Calu3 (cell line): ENCODE data around the gene IZUMO1. TPM values are rescaled to one million over a fixed set of nuclear protein-coding genes. Genes with fewer than 3 reads are reported as not detected.

Experiments used
- BruUV-seq: library from RNA; stranded (reverse); fragments of 400-500 nt; replicated peaks from 2 replicates; lab custom pipeline; 2021; lab: Mats Ljungman, UMichigan
- CTCF ChIA-PET: fragments of 300-600 bp; sonication (Branson Sonifier 250); formaldehyde crosslinking; loops from one replicate; lab custom pipeline; 2022; ENCODE audit warnings: antibody characterized with exemption; lab: Charles Lee
- DNase-seq: peaks from one replicate; pipeline ENCODE4 v3.0.0; 2022
- H3K27ac Mint-ChIP-seq: one replicate; pipeline ENCODE4 v1.8.0; 2022; ENCODE audit warnings: mixed read lengths; ENCODE audit not compliant: unreplicated experiment
- H3K27me3 Mint-ChIP-seq: one replicate; pipeline ENCODE4 v1.8.0; 2022; ENCODE audit warnings: mixed read lengths; ENCODE audit not compliant: unreplicated experiment
- H3K36me3 Mint-ChIP-seq: one replicate; pipeline ENCODE4 v1.8.0; 2022; ENCODE audit warnings: mild to moderate bottlenecking, moderate library complexity, mixed read lengths; ENCODE audit not compliant: insufficient read depth, unreplicated experiment
- H3K4me1 Mint-ChIP-seq: one replicate; pipeline ENCODE4 v1.8.0; 2022; ENCODE audit warnings: mild to moderate bottlenecking, low read depth, mixed read lengths; ENCODE audit not compliant: unreplicated experiment
- H3K4me3 Mint-ChIP-seq: one replicate; pipeline ENCODE4 v1.8.0; 2022; ENCODE audit warnings: mild to moderate bottlenecking, low read depth, moderate library complexity, mixed read lengths; ENCODE audit not compliant: unreplicated experiment
- H3K9me3 Mint-ChIP-seq: one replicate; pipeline ENCODE4 v1.8.0; 2022; ENCODE audit warnings: low read depth, mixed read lengths; ENCODE audit not compliant: unreplicated experiment
- intact Hi-C: fragments of 100-400 bp; cut with micrococcal nuclease; formaldehyde crosslinking; loops from one replicate; pipeline ENCODE4 v1.10.0; 2022; ENCODE audit not compliant: unreplicated experiment
- total RNA-seq: library from RNA; stranded (reverse); gene quantifications from 2 replicates; pipeline ENCODE4 v1.2.3, GENCODE V29; 2022
- TF ChIP-seq, protein P1 (sequence below): fragments of 200-600 bp; IDR thresholded peaks from one replicate; pipeline ENCODE4 v1.8.0; 2022; ENCODE audit warnings: antibody characterized with exemption; ENCODE audit not compliant: unreplicated experiment

IZUMO1 gene
- total RNA-seq, 1 experiment from 2014 or later: 0.31 TPM

DNA sequence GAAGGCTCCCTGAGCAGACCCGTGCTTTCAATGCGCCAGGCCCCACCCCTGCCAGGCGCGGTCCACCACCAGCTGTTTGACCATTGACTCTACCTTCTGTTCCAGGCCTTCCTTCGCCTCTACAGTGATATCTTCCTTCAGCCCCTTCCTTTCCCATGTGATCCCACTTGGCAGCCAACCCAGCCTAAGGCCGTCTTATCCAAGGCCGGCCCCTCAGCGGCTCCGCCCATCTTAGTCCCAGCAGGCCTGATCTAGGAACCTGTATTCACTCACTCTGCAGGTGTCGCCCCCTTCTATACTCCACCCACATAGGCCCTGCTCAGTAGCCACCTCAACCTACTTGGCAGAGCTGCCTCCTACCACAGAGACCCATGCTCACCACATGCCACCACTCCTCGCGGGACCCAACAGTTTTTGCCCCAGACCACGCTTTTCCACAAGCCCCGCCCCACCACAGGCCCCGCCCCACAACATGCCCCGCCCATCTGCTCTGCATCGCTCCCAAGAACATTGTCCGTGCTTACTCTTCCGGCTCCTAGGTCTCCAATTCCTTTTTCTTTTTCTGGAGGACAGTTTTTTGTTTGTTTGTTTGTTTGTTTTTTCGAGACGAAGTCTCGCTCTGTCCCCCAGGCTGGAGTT, 9.2 kb downstream of the IZUMO1 start:
- H3K4me1 Mint-ChIP-seq: peaks cover 8% of the 10 kb centered on the region
- peaks cover 22% of the 10 kb centered on the region for H3K27me3 Mint-ChIP-seq
- intact Hi-C loops: loop anchor here (5.0 kb wide), 1 partner anchor 60 kb away; no protein-coding TSS in a partner anchor
- DNase-seq: no peak
- H3K4me3 Mint-ChIP-seq: no peak overlapping the region
- TF ChIP-seq, protein P1, sequence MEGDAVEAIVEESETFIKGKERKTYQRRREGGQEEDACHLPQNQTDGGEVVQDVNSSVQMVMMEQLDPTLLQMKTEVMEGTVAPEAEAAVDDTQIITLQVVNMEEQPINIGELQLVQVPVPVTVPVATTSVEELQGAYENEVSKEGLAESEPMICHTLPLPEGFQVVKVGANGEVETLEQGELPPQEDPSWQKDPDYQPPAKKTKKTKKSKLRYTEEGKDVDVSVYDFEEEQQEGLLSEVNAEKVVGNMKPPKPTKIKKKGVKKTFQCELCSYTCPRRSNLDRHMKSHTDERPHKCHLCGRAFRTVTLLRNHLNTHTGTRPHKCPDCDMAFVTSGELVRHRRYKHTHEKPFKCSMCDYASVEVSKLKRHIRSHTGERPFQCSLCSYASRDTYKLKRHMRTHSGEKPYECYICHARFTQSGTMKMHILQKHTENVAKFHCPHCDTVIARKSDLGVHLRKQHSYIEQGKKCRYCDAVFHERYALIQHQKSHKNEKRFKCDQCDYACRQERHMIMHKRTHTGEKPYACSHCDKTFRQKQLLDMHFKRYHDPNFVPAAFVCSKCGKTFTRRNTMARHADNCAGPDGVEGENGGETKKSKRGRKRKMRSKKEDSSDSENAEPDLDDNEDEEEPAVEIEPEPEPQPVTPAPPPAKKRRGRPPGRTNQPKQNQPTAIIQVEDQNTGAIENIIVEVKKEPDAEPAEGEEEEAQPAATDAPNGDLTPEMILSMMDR: no peak
- CTCF ChIA-PET: interaction anchor here (0.6 kb wide), 1 partner anchor 102 kb away, joined by 3 read pairs; no protein-coding TSS in a partner anchor
- no peaks in the 10 kb centered on the region for H3K9me3 Mint-ChIP-seq
- H3K36me3 Mint-ChIP-seq: peaks cover 17% of the 10 kb centered on the region
- BruUV-seq: no TSS peak
- H3K27ac Mint-ChIP-seq: peak overlapping the region; percentile 52

DNA sequence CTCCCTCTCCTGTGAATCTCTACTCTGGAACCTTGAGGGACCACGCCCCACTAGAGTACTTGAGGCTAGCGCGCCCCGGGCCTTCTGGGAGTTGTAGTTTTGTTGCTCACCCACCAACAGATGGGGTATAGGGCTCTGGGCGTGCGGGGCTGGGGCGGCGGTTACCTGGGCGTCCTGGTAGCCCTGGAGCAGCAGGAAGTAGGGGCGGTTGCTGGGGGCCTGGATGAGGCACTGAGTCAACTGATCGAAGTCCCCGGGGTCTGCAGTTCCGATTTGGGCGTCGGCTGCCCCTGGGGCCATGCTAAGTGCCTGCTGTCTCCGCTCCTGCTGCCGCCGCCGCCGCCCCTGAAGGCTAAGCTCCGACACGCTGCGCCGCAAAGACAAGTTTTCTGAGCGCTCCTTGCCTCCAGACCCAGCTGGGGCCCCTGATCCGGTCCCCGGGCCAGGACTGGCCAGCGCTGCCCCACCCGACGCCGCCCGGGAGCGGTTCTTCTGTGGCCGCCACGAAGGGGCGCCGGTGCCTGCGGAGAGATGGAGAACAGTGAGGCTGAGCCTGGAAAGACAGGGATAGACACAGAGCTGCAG, 11.6 kb downstream of the IZUMO1 start:
- Mint-ChIP-seq H3K4me1 (peaks cover 8% of the 10 kb centered on the region), H3K4me3 (peak overlapping the region; percentile 80), H3K27me3 (peaks cover 40% of the 10 kb centered on the region), H3K27ac (peak overlapping the region; percentile 65), H3K9me3 (no peaks in the 10 kb centered on the region), H3K36me3 (peaks cover 17% of the 10 kb centered on the region)
- no TSS peak for BruUV-seq
- peak; percentile 79 for DNase-seq
- TF ChIP-seq, protein P1: no peak
- CTCF ChIA-PET: interaction anchor here (0.7 to 1.3 kb wide), 4 partner anchors 10 to 89 kb away, joined by 3 read pairs; partner anchors contain the start of gene CA11
- intact Hi-C loops: loop anchor here (5.0 kb wide), 1 partner anchor 58 kb away; no protein-coding TSS in a partner anchor

DNA sequence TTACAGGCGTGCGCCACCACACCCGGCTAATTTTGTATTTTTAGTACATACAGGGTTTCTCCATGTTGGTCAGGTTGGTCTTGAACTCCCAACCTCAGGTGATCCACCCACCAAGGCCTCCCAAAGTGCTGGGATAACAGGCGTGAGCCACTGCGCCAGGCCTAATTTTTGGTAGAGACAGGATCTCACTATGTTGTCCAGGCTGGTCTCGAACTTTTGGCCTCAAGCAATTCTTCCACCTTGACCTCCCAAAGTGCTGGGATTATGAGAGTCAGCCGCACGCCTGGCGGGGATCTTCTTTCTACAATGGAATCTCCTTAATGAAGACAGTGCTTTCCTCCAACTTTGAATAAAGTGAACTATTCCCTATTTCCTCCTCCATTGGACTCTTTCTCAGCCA, 12.1 kb downstream of the IZUMO1 start:
- intact Hi-C loops: loop anchor here (5.0 kb wide), 1 partner anchor 57 kb away; no protein-coding TSS in a partner anchor
- CTCF ChIA-PET: interaction anchor here (1.3 kb wide), 1 partner anchor 10 kb away, joined by 3 read pairs; no protein-coding TSS in a partner anchor
- peak overlapping the region; percentile 80 for H3K4me3 Mint-ChIP-seq

DNA sequence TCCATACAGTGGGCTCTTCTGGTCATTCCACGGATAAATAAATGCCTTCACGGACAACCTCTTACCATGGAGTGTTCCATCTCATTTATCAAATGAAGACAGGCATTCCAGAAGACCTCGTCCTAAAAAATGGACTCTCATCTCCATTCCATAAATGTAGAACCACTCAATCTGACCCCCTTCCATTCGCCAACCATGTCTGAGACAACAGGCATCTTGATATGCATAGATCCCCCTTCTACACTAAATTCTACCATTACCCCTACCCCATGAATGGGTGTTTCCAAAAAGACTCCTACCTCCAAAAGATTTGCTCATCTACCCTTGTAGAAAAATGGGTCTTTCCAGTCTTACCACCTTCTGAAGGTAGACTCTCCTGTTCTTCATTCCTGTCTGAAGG, 15.3 kb downstream of the IZUMO1 start:
- H3K27me3 Mint-ChIP-seq: peaks cover 40% of the 10 kb centered on the region
- CTCF ChIA-PET: no interaction called here
- DNase-seq: no peak
- intact Hi-C loops: no loop called here
- TF ChIP-seq, protein P1: no peak
- no peaks in the 10 kb centered on the region for H3K4me1 Mint-ChIP-seq
- no peak overlapping the region for H3K4me3 Mint-ChIP-seq
- H3K36me3 Mint-ChIP-seq: peaks cover 12% of the 10 kb centered on the region
- no peak overlapping the region for H3K27ac Mint-ChIP-seq
- no TSS peak for BruUV-seq
- peaks cover 3% of the 10 kb centered on the region for H3K9me3 Mint-ChIP-seq

More for the DNA sequence above, 12.1 kb downstream of the IZUMO1 start:
- Mint-ChIP-seq H3K9me3 (no peaks in the 10 kb centered on the region), H3K4me1 (peaks cover 8% of the 10 kb centered on the region), H3K27me3 (peaks cover 40% of the 10 kb centered on the region), H3K36me3 (peaks cover 17% of the 10 kb centered on the region), H3K27ac (peak overlapping the region; percentile 65)
- TF ChIP-seq, protein P1: no peak
- no peak for DNase-seq
- no TSS peak for BruUV-seq
